K562 (cell line): ENCODE measurements around the gene TM9SF4. TPM values are rescaled to one million over a fixed set of nuclear protein-coding genes. Genes with fewer than 3 reads are reported as not detected.
A peak's percentile ranks its signal among the peaks of the same experiment; 100 is the strongest.

Experiments used
- ATAC-seq: fragments of 200-7000 bp; cut with Tn5 transposase; 3 replicates; pipeline ENCODE4 v1.9.1; 2020; ENCODE audit warnings: moderate library complexity
- BruUV-seq: library from RNA; stranded (reverse); fragments of 400-500 nt; replicated peaks from 2 replicates; lab custom pipeline; 2021; lab: Mats Ljungman, UMichigan
- CTCF ChIA-PET: fragments of 300-600 bp; formaldehyde crosslinking; extraction: SDS; loops from one replicate; lab custom pipeline; 2021; ENCODE audit warnings: low intra/inter-chr PET ratio; lab: Yijun Ruan, JAX
- POLR2A ChIA-PET: fragments of 300-600, 350-650 bp; sonication (Branson Sonifier 250); formaldehyde crosslinking; extraction: SDS; loops from one replicate; lab custom pipeline; 2021; ENCODE audit warnings: antibody characterized with exemption, inconsistent platforms; lab: Yijun Ruan, JAX
- DNase-seq, 4 experiments: peaks; one replicate each; pipeline versions ENCODE4 v3.0.0 to v3.0.0-alpha.2; 2011 to 2018; ENCODE audit warnings: low spot score in 3 of 4, mixed read lengths in 3 of 4; ENCODE audit errors: extremely low read depth in 1 of 4
- FAIRE-seq: peaks from 2 replicates; lab custom pipeline; 2011; peaks lifted over from hg19 to GRCh38; lab: Jason Lieb, UNC
- H2AFZ ChIP-seq: 2 replicates; pipeline ENCODE4 v1.6.0; 2011; ENCODE audit warnings: low read depth, low read length, control low read depth, inconsistent platforms
- H3K27ac ChIP-seq: fragments of 200-600 bp; 3 replicates; pipeline ENCODE4 v1.8.0; 2011; ENCODE audit warnings: low read depth, mild to moderate bottlenecking, control low read depth, inconsistent platforms, low read length, moderate library complexity, mixed read lengths; ENCODE audit errors: extremely low read depth
- H3K27me3 ChIP-seq, 2 experiments: fragments of 300-600 bp in 1 of 2; 2 replicates in 1 of 2; 3 replicates in 1 of 2; pipeline versions ENCODE4 v1.6.0 to v1.8.0; 2011; ENCODE audit warnings: inconsistent platforms in 2 of 2, low read length in 2 of 2, mild to moderate bottlenecking in 1 of 2, mixed read lengths in 1 of 2, moderate library complexity in 1 of 2; ENCODE audit not compliant: control insufficient read depth in 2 of 2, insufficient read depth in 2 of 2
- H3K36me3 ChIP-seq: fragments of 300-600 bp; 3 replicates; pipeline ENCODE4 v1.8.0; 2011; ENCODE audit warnings: mild to moderate bottlenecking, low read length, inconsistent platforms; ENCODE audit not compliant: control insufficient read depth, insufficient read depth
- H3K4me1 ChIP-seq, 2 experiments: fragments of 200-600 bp in 1 of 2; replicated peaks in 1 of 2; 2 replicates in 1 of 2; 3 replicates in 1 of 2; pipeline versions ENCODE4 v1.5.1 to v1.8.0; 2011; ENCODE audit warnings: inconsistent platforms in 2 of 2, low read length in 2 of 2, mild to moderate bottlenecking in 1 of 2, mixed read lengths in 1 of 2, moderate library complexity in 1 of 2; ENCODE audit not compliant: control insufficient read depth in 2 of 2, insufficient read depth in 2 of 2
- H3K4me2 ChIP-seq: 2 replicates; pipeline ENCODE4 v1.6.1; 2011; ENCODE audit warnings: low read length, control low read depth, inconsistent platforms, mixed read lengths; ENCODE audit not compliant: insufficient read depth
- H3K4me3 ChIP-seq: fragments of 200-600 bp; sonication (generic), shearing (Covaris generic); 2 replicates; pipeline ENCODE4 v1.5.1; 2016; ENCODE audit warnings: control low read depth, inconsistent platforms
- H3K79me2 ChIP-seq: fragments of 200-600 bp; 3 replicates; pipeline ENCODE4 v1.8.0; 2011; ENCODE audit warnings: low read length, inconsistent platforms; ENCODE audit not compliant: control insufficient read depth, insufficient read depth
- H3K9ac ChIP-seq, 2 experiments: 2 replicates each; pipeline versions ENCODE4 v1.6.0 to v1.6.1; 2011; ENCODE audit warnings: low read depth in 2 of 2, low read length in 2 of 2, control low read depth in 1 of 2, inconsistent platforms in 1 of 2, mild to moderate bottlenecking in 1 of 2, mixed read lengths in 1 of 2; ENCODE audit not compliant: insufficient read depth in 1 of 2
- H3K9me1 ChIP-seq: one replicate; pipeline ENCODE4 v1.6.0; 2011; ENCODE audit warnings: inconsistent platforms, mild to moderate bottlenecking, low read length, moderate library complexity; ENCODE audit not compliant: control insufficient read depth, insufficient read depth
- H3K9me3 ChIP-seq: replicated peaks from 2 replicates; pipeline ENCODE4 v1.5.1; 2011; ENCODE audit warnings: low read depth, low read length, inconsistent platforms; ENCODE audit not compliant: control insufficient read depth, insufficient read depth
- H4K20me1 ChIP-seq: replicated peaks from 2 replicates; pipeline ENCODE4 v1.6.1; 2011; ENCODE audit warnings: low read length, inconsistent platforms, mixed read lengths; ENCODE audit not compliant: control insufficient read depth, insufficient read depth
- ARID2 ChIP-seq: fragments of 450-650 bp; IDR thresholded peaks from 2 replicates; pipeline ENCODE4 v1.6.1; 2017; ENCODE audit warnings: antibody characterized with exemption, mild to moderate bottlenecking
- CBFA2T3 ChIP-seq: fragments of 450-650 bp; IDR thresholded peaks from 2 replicates; pipeline ENCODE4 v1.6.1; 2017
- CBX5 ChIP-seq: IDR thresholded peaks from 2 replicates; pipeline ENCODE4 v1.6.1; 2014; ENCODE audit warnings: low read depth, borderline replicate concordance
- CREM ChIP-seq: IDR thresholded peaks from 2 replicates; pipeline ENCODE4 v1.6.1; 2014; ENCODE audit warnings: antibody characterized with exemption, low read depth
- EGR1 ChIP-seq: fragments of 450-650 bp; conservative IDR thresholded peaks from 2 replicates; pipeline ENCODE4 v1.6.1; 2017; ENCODE audit warnings: mild to moderate bottlenecking
- ETV1 ChIP-seq: fragments of 450-650 bp; conservative IDR thresholded peaks from 2 replicates; pipeline ENCODE4 v1.6.1; 2016; ENCODE audit warnings: missing genetic modification characterization, control low read depth, low read depth, missing compliant biosample characterization
- FUS ChIP-seq: fragments of 200-400 bp; formaldehyde crosslinking; optimal IDR thresholded peaks from 2 replicates; pipeline ENCODE3; 2017; ENCODE audit warnings: low read depth, low read length
- GATA2 ChIP-seq: sonication (generic); formaldehyde crosslinking; IDR thresholded peaks from 2 replicates; pipeline ENCODE4 v1.4.0; 2020; ENCODE audit warnings: mild to moderate bottlenecking, missing genetic modification reagents
- HCFC1 ChIP-seq: IDR thresholded peaks from 2 replicates; pipeline ENCODE4 v1.6.1; 2012; ENCODE audit warnings: low read depth, low read length, improper control_type of control experiment
- RBM34 ChIP-seq: fragments of 200-400 bp; formaldehyde crosslinking; IDR thresholded peaks from 2 replicates; pipeline ENCODE4 v1.6.1; 2018; ENCODE audit warnings: low read length, borderline replicate concordance; ENCODE audit not compliant: insufficient read depth
- THRAP3 ChIP-seq: fragments of 450-650 bp; IDR thresholded peaks from 2 replicates; pipeline ENCODE4 v1.6.1; 2016; ENCODE audit warnings: mild to moderate bottlenecking, inconsistent platforms, borderline replicate concordance
- TRIM24 ChIP-seq, 2 experiments: fragments of 450-650 bp; IDR thresholded peaks; 2 replicates each; pipeline ENCODE4 v1.6.1; 2016
- UBTF ChIP-seq, 2 experiments: IDR thresholded peaks; 2 replicates each; pipeline ENCODE4 v1.6.1; 2012; ENCODE audit warnings: improper control_type of control experiment in 2 of 2, low read depth in 2 of 2, low read length in 2 of 2, borderline replicate concordance in 1 of 2
- ZC3H4 ChIP-seq: sonication (generic); formaldehyde crosslinking; IDR thresholded peaks from 2 replicates; pipeline ENCODE4 v1.9.0; 2021; ENCODE audit warnings: missing genetic modification reagents, borderline replicate concordance
- WGBS: fragments of 100-300 bp; shearing (Covaris generic); methylation state at CpG from one replicate; pipeline ENCODE4 v1.1.6; 2016; ENCODE audit warnings: low coverage, mixed read lengths; ENCODE audit not compliant: insufficient coverage; ENCODE audit errors: missing lambda C conversion rate; 5-methylcytosine and 5-hydroxymethylcytosine counted together
- in situ Hi-C: fragments of 300-500 bp; cut with MboI; formaldehyde crosslinking; loops from 4 replicates; pipeline ENCODE4 v1.15.0; 2018; ENCODE audit warnings: inconsistent platforms, mixed read lengths
- intact Hi-C: fragments of 100-400 bp; cut with micrococcal nuclease; formaldehyde crosslinking; loops from 2 replicates; pipeline ENCODE4 v1.14.2; 2022
- polyA plus RNA-seq, 8 experiments: library from polyadenylated mRNA; depleted of rRNA in 4 of 8; stranded (reverse) in 5 of 8; unstranded in 3 of 8; fragments of >200 nt; fragmentation: Nextera tagmentation in 2 of 8; fragmentation: Illumina TruSeq in 1 of 8; extraction: Ambion mirVana in 2 of 8; extraction: Trizol in 1 of 8; gene quantifications; 2 replicates each; pipeline versions ENCODE4 v1.2.1 to v1.2.3, GENCODE V29; 2011 to 2014; ENCODE audit warnings: inconsistent platforms in 1 of 8, missing spikeins in 1 of 8
- total RNA-seq, 7 experiments: library from RNA; depleted of rRNA in 6 of 7; stranded (reverse); fragments of >200 nt in 6 of 7; fragmentation: Illumina TruSeq in 2 of 7; extraction: Trizol in 2 of 7; gene quantifications; 2 replicates each; pipeline versions ENCODE4 v1.2.1 to v1.2.3, GENCODE V29; 2011 to 2021; ENCODE audit warnings: low replicate concordance in 1 of 7
- TF ChIP-seq, protein P1 (sequence below): fragments of 250-450 bp; sonication (Bioruptor Pico); IDR thresholded peaks from 2 replicates; pipeline ENCODE4 v1.4.0; 2020; ENCODE audit warnings: borderline replicate concordance
- TF ChIP-seq, protein P2 (sequence below): fragments of 250-450 bp; sonication (Bioruptor Pico); IDR thresholded peaks from 2 replicates; pipeline ENCODE4 v1.8.0; 2021; ENCODE audit warnings: moderate library complexity, mild to moderate bottlenecking, inconsistent platforms

Gene TM9SF4
- total and polyA plus RNA-seq, 9 of the 15 experiments (the other 6 are each of a cell fraction or from before 2014, with no cell fraction given): 14.5 to 46.3 (median 26.9) TPM

DNA sequence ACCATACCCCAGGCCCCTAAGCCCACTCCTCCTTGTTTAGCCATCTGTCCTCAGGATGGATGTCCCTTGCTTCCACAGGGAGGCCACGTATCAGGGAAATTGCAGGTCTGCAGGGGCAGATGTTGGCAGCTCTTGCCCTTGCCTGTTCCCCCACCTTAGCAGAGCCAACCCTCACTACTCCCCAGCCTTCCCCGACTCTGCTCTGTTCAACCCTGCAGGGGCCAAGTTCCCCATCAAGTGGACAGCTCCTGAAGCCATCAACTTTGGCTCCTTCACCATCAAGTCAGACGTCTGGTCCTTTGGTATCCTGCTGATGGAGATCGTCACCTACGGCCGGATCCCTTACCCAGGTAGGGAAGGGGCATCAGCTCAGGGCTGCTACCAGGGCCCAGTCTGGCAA, 10.7 kb upstream of the TM9SF4 start:
- POLR2A ChIA-PET: no interaction called here
- peaks cover 47 to 54% of the 10 kb centered on the region in 2 experiments for H3K27me3 ChIP-seq

GRCh38 chr20:32108814-32109391, 611 bp upstream of the TM9SF4 start:
- CTCF ChIA-PET: no interaction called here
- Histone ChIP-seq H3K27me3 (peaks cover 8 to 12% of the 10 kb centered on the region in 2 experiments), H3K9me1 (no peaks in the 10 kb centered on the region), H3K36me3 (peaks cover 11% of the 10 kb centered on the region), H3K9me3 (no peaks in the 10 kb centered on the region; the same call in 1 of the 2 replicates), H3K79me2 (peaks cover 43% of the 10 kb centered on the region), H3K9ac (peak overlapping the region in 1 of 2 experiments; percentile 100; a peak in 1 of 4 replicates), H3K4me1 (peaks cover 0 to 8% of the 10 kb centered on the region in 2 experiments; a peak in 2 of 5 replicates), H3K4me2 (peak overlapping the region; percentile 100), H3K4me3 (peak overlapping the region; percentile 89; the same call in 1 of the 2 replicates), H4K20me1 (peaks cover 8% of the 10 kb centered on the region; the same call in 1 of the 2 replicates), H2AFZ (peak overlapping the region; percentile 100), H3K27ac (peak overlapping the region; percentile 100)
- in situ Hi-C loops (no loop called here), intact Hi-C loops (no loop called here)
- no peak for ATAC-seq
- FAIRE-seq: no peak
- DNase-seq: no peak
- no TSS peak for BruUV-seq
- POLR2A ChIA-PET: interaction anchor here (0.7 kb wide), 1 partner anchor 8 kb away, joined by 3 read pairs; no protein-coding TSS in a partner anchor
- WGBS: 29% methylated on average over 5 of the region's 5 CpGs
- TF ChIP-seq TRIM24 (IDR thresholded peaks at IDR 0.05): peak; percentile 41 to 78; a peak in 3 of 4 replicates
- no peak for TF ChIP-seq FUS
- TF ChIP-seq CBX5: no peak
- TF ChIP-seq UBTF (IDR thresholded peaks at IDR 0.05; ENCODE audit: borderline replicate concordance in 1 of 2, low read depth in 2 of 2, low read length in 2 of 2): no peak
- TF ChIP-seq RBM34: no peak
- no peak for TF ChIP-seq THRAP3
- TF ChIP-seq, protein P1, sequence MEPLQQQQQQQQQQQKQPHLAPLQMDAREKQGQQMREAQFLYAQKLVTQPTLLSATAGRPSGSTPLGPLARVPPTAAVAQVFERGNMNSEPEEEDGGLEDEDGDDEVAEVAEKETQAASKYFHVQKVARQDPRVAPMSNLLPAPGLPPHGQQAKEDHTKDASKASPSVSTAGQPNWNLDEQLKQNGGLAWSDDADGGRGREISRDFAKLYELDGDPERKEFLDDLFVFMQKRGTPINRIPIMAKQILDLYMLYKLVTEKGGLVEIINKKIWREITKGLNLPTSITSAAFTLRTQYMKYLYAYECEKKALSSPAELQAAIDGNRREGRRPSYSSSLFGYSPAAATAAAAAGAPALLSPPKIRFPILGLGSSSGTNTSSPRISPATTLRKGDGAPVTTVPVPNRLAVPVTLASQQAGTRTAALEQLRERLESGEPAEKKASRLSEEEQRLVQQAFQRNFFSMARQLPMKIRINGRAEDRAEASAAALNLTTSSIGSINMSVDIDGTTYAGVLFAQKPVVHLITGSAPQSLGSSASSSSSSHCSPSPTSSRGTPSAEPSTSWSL (CRISPR knock-in tag): no peak
- no peak for TF ChIP-seq ETV1 (tag)

More for the DNA sequence above, 10.7 kb upstream of the TM9SF4 start:
- Histone ChIP-seq H2AFZ (no peak overlapping the region), H3K4me1 (no peaks in the 10 kb centered on the region; a peak in 1 of 5 replicates)
- TF ChIP-seq EGR1: no peak
- no peak for TF ChIP-seq GATA2 (CRISPR knock-in tag)
- TF ChIP-seq CBFA2T3: no peak
- TF ChIP-seq, protein P2, sequence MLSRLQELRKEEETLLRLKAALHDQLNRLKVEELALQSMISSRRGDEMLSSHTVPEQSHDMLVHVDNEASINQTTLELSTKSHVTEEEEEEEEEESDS (CRISPR knock-in tag): no peak
- TF ChIP-seq HCFC1: no peak
- TF ChIP-seq ZC3H4 (CRISPR knock-in tag): no peak
- no peak for TF ChIP-seq CREM
- no peak for TF ChIP-seq ARID2
- TF ChIP-seq, all 486 proteins: peak for 0
- H3K9ac ChIP-seq: no peak overlapping the region
- no peak overlapping the region for H3K4me3 ChIP-seq
- no peaks in the 10 kb centered on the region; the same call in 1 of the 2 replicates for H4K20me1 ChIP-seq
- no peak overlapping the region for H3K4me2 ChIP-seq
- DNase-seq: no peak
- BruUV-seq: no TSS peak
- CTCF ChIA-PET: no interaction called here
- H3K27ac ChIP-seq: no peak overlapping the region
- no peaks in the 10 kb centered on the region for H3K9me3 ChIP-seq
- intact Hi-C loops: no loop called here
- no peaks in the 10 kb centered on the region for H3K79me2 ChIP-seq
- ATAC-seq: no peak
- 0% methylated on average over 6 of the region's 6 CpGs for whole genome bisulfite sequencing
- in situ Hi-C loops: no loop called here
- no peaks in the 10 kb centered on the region for H3K36me3 ChIP-seq
- no peak for FAIRE-seq
- H3K9me1 ChIP-seq: no peaks in the 10 kb centered on the region
